ENCODE data around the gene NEDD4L. TPM values are rescaled to one million over a fixed set of nuclear protein-coding genes. Genes with fewer than 3 reads are reported as not detected.

The NEDD4L gene
- total and polyA plus RNA-seq, 4 donors = 10.2 to 20.3 (median 13.2) TPM

GRCh38 chr18:58270396-58270795, 226.4 kb downstream of the NEDD4L start:
- WGBS = 97% methylated on average over 4 of the region's 4 CpGs
- Histone ChIP-seq H3K4me3 (ENCODE audit: low read depth in 1 of 3, low read length in 3 of 3) (no peak overlapping the region), H3K9me3 (ENCODE audit: control insufficient read depth in 4 of 4, low read length in 3 of 4) (no peaks in the 10 kb centered on the region), H3K9ac (ENCODE audit: low read depth in 1 of 2, low read length in 2 of 2) (no peak overlapping the region), H3K4me1 (ENCODE audit: control insufficient read depth in 4 of 4, insufficient read depth in 4 of 4, low read length in 3 of 4) (peaks cover 0 to 7% (median 2%) of the 10 kb centered on the region in 4 donors), H3K27me3 (ENCODE audit: control insufficient read depth in 4 of 4, insufficient read depth in 4 of 4, low read length in 3 of 4) (no peaks in the 10 kb centered on the region), H3K27ac (ENCODE audit: low read depth in 1 of 2, low read length in 2 of 2) (no peak overlapping the region), H3K36me3 (ENCODE audit: control insufficient read depth in 4 of 4, insufficient read depth in 3 of 4, low read depth in 1 of 4, low read length in 3 of 4) (no peaks in the 10 kb centered on the region)
- TF ChIP-seq TAF1 (conservative IDR thresholded peaks at IDR 0.05) (no peak), YY1 (IDR thresholded peaks at IDR 0.05) (no peak), JUND (IDR thresholded peaks at IDR 0.05) (no peak), RXRA (IDR thresholded peaks at IDR 0.05) (no peak), REST (IDR thresholded peaks at IDR 0.05) (no peak)
- no peak for DNase-seq (ENCODE audit: low spot score)

- no peaks in the 10 kb centered on the region for H3K27me3 ChIP-seq (ENCODE audit: control insufficient read depth in 4 of 4, insufficient read depth in 4 of 4, low read length in 3 of 4)
- DNase-seq (ENCODE audit: low spot score) = no peak
- H3K9ac ChIP-seq (ENCODE audit: low read depth in 1 of 2, low read length in 2 of 2) = no peak overlapping the region
- peaks cover 0 to 15% (median 5%) of the 10 kb centered on the region in 4 donors for H3K4me1 ChIP-seq (ENCODE audit: control insufficient read depth in 4 of 4, insufficient read depth in 4 of 4, low read length in 3 of 4)
- H3K36me3 ChIP-seq (ENCODE audit: control insufficient read depth in 4 of 4, insufficient read depth in 3 of 4, low read depth in 1 of 4, low read length in 3 of 4) = no peaks in the 10 kb centered on the region
- no peak overlapping the region for H3K27ac ChIP-seq (ENCODE audit: low read depth in 1 of 2, low read length in 2 of 2)
- H3K4me3 ChIP-seq (ENCODE audit: low read depth in 1 of 3, low read length in 3 of 3) = no peak overlapping the region
- H3K9me3 ChIP-seq (ENCODE audit: control insufficient read depth in 4 of 4, low read length in 3 of 4) = no peaks in the 10 kb centered on the region
- no peak for TF ChIP-seq MAX (IDR thresholded peaks at IDR 0.05)
- TF ChIP-seq ZBTB33 (IDR thresholded peaks at IDR 0.05) = no peak
- TF ChIP-seq REST (IDR thresholded peaks at IDR 0.05) = no peak
- no peak for TF ChIP-seq RXRA (IDR thresholded peaks at IDR 0.05)
- TF ChIP-seq JUND (IDR thresholded peaks at IDR 0.05) = no peak
- no peak for TF ChIP-seq RAD21 (IDR thresholded peaks at IDR 0.05)
- no peak for TF ChIP-seq HNF4A (conservative IDR thresholded peaks at IDR 0.05)
- no peak for TF ChIP-seq ATF3 (IDR thresholded peaks at IDR 0.05)
- no peak for TF ChIP-seq NR2F2 (IDR thresholded peaks at IDR 0.05)
- no peak for TF ChIP-seq FOXA2 (IDR thresholded peaks at IDR 0.05)
- TF ChIP-seq FOXA1 (IDR thresholded peaks at IDR 0.05) = no peak
- TF ChIP-seq HNF4G (IDR thresholded peaks at IDR 0.05) = no peak
- no peak for TF ChIP-seq SP1 (IDR thresholded peaks at IDR 0.05)
- TF ChIP-seq TAF1 (conservative IDR thresholded peaks at IDR 0.05) = no peak
- TF ChIP-seq GABPA (IDR thresholded peaks at IDR 0.05 in 1 of 2, conservative IDR thresholded peaks at IDR 0.05 in 1 of 2) = no peak
- TF ChIP-seq CTCF (IDR thresholded peaks at IDR 0.05; ENCODE audit: low read depth, low read length, missing input control) = no peak
- 73% methylated on average over 2 of the region's 2 CpGs for WGBS
Observed at GRCh38 chr18:58271770-58272169, 227.7 kb downstream of the NEDD4L start.

Data from liver (tissue), 9 donors.